Measurements from ENCODE around the gene USP6.
"Not testable (repeated sequence)": the region's sequence is repeated elsewhere in the genome, so short reads cannot be mapped to it uniquely, and the experiment has no call there.

The USP6 gene

DNA sequence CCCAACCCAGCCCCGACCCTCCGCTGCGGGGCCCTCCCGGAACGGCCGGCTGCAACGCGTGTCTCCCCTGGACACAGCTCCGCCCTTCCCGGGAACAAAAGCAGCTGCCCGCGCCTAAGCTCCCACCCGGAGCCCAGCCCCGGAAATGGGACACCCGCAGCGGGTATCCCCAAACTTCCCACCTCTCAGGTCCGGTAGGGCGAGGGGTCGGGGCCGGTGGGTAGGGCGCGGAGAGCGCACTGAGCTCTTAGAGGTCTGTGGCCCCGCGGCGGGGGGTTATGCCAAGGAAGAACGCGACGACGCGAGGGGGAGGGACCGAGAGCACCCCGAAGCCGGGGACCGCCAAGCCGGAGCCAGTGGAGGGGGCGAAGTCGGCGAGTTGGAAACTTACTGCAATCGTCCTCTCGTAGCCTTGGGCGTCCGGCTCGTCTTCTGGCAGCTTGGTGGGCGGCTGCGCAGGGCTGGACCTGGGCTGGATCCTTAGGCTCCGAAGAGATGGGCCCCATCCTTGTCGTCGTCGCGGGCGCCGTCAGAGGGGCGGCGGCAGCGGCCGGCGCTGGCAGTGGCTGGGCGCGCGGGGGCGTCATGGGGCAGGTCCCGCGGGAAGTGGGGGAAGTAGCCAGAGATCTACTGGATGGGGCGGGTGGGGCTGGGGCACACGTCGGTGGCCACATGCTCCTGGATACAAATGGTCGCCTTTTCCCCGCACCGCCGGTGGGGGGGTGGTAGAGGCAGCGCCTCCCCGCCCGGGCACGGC, 6.9 kb downstream of the USP6 start:
- peak in 1 of 2 donors; percentile 14 for DNase-seq (ENCODE audit: low read depth in 2 of 2)
- peak overlapping the region; percentile 30 to 42 for H3K4me3 ChIP-seq (replicated peaks in 1 of 2; ENCODE audit: low read depth in 2 of 2, low read length in 2 of 2)
- TF ChIP-seq, protein P1, sequence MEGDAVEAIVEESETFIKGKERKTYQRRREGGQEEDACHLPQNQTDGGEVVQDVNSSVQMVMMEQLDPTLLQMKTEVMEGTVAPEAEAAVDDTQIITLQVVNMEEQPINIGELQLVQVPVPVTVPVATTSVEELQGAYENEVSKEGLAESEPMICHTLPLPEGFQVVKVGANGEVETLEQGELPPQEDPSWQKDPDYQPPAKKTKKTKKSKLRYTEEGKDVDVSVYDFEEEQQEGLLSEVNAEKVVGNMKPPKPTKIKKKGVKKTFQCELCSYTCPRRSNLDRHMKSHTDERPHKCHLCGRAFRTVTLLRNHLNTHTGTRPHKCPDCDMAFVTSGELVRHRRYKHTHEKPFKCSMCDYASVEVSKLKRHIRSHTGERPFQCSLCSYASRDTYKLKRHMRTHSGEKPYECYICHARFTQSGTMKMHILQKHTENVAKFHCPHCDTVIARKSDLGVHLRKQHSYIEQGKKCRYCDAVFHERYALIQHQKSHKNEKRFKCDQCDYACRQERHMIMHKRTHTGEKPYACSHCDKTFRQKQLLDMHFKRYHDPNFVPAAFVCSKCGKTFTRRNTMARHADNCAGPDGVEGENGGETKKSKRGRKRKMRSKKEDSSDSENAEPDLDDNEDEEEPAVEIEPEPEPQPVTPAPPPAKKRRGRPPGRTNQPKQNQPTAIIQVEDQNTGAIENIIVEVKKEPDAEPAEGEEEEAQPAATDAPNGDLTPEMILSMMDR (IDR thresholded peaks at IDR 0.05; ENCODE audit: low read depth, low read length): no peak

DNA sequence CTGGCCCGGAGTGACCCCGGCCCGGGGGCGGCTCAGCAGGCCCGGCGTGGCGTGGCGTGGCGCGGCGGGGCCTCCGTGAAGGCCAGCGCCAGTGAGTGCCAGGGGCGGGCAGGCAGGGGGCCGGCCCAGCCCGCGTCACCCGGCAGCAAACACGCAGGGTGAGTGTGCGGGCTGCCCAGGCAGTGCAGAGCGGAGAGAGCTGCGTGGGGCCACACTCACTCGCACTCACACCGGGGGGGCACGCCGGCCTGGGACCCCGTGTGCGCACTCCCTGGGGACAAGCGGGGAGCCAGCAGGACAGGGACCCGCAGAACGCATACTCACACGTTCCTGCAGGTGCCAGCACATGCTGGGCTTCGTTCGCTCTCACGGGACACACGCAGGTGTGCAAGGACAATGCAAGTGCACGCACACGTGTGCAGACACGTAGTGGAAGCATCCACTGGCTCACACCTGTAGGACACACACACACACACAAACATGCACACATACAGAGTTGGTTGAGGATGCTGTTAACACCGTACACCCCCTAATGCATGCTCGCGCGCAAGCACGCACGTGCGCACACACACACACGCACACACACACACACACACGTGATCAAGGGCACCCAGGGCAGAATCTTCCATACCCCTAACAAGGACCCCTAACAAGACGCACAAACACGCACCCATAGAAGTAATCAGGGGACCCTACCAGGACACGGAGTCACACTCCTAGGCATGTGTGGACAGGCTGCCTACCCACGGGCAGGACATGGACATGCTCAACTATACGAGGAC, 7.7 kb downstream of the USP6 start:
- DNase-seq (ENCODE audit: low read depth in 2 of 2): no peak
- no peak overlapping the region for H3K4me3 ChIP-seq (replicated peaks in 1 of 2; ENCODE audit: low read depth in 2 of 2, low read length in 2 of 2)
- TF ChIP-seq, protein P1 (IDR thresholded peaks at IDR 0.05; ENCODE audit: low read depth, low read length): no peak

DNA sequence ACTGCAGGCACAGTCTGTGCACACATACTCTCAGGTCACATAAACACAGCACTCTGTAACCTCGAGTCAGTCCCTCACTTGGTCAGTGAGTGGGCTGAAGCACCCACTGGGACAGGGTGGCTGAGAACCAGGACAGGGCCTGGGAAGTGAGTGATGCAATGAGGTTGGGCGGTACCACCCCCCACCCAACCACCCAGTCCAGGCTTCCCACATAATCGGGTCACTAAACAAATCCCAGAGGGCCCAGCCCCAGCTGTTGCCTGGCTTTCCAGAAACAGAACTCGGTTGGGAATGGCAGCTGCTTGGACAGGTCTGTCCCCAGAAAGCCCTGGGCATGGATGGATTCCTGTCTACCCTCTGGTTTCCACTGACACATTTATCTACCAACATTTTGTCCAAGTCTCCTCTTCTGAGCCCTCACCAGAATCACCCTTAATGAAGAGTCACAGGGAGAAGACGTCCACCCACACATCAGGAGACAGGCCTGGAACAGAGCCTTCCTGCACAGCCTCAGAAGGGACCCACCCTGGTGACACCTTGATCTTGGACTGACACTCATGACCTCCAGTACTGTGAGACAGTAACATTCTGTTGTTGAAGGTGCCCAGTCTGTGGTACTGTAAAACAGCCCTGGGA, 8.4 kb downstream of the USP6 start:
- DNase-seq (ENCODE audit: low read depth in 2 of 2); H3K4me3 ChIP-seq (replicated peaks in 1 of 2; ENCODE audit: low read depth in 2 of 2, low read length in 2 of 2): not testable (repeated sequence)

DNA sequence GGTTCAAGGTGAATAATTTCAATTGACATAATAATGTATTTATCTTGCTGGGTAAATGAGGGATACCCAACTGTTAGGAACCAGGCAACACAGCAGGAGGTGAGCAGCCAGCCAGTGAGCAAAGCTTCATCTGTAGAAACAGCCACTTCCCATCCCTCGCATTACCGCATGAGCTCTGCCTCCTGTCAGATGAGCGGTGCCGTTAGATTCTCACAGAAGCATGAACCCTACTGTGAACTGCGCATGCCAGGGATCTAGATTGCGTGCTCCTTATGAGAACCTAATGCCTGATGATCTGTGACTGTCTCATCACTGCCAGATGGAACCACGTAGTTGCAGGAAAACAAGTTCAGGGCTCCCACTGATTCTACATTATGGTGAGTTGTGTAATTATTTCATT, 9.1 kb downstream of the USP6 start:
- not testable (repeated sequence) for H3K4me3 ChIP-seq (replicated peaks in 1 of 2; ENCODE audit: low read depth in 2 of 2, low read length in 2 of 2); DNase-seq (ENCODE audit: low read depth in 2 of 2)

DNA sequence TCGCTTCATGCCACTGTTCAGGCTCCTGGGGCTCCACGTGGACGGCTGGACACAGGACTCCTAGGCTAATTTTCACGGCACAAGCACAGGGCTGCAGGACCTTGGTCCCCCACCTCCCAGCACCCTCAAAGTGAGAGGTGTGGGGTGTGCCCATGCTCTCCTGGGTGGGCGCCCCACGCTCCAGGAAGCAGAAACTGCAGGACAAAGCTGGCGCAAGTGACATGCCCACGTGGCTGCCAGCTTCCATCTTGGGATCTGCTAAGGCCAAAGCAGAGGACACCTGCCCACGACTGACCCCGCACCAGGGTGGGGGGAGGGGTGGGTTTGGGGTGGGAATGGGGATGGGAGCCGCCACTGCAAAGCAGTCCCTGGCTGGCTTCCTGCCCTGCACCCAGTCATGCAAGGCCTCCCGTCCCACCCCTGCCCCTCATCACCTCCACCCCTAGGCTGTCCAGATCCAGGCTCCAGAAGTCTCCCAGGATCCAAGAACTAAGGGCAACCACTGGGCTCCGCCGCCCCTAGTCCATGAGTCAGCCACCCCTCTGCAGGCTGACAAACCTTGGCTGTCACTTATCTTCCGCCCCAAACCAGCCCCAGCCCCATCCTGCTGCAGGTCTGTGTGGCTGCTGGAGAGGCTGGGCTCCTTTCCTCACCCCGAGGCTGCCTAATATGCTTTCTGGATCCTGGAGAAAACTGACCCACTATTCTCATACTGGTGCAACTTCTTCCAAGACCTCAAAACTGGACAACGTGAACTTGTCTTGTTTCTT, 11.1 kb downstream of the USP6 start:
- H3K4me3 ChIP-seq (replicated peaks in 1 of 2; ENCODE audit: low read depth in 2 of 2, low read length in 2 of 2): no peak overlapping the region
- TF ChIP-seq, protein P1 (IDR thresholded peaks at IDR 0.05; ENCODE audit: low read depth, low read length): no peak
- no peak for DNase-seq (ENCODE audit: low read depth in 2 of 2)

DNA sequence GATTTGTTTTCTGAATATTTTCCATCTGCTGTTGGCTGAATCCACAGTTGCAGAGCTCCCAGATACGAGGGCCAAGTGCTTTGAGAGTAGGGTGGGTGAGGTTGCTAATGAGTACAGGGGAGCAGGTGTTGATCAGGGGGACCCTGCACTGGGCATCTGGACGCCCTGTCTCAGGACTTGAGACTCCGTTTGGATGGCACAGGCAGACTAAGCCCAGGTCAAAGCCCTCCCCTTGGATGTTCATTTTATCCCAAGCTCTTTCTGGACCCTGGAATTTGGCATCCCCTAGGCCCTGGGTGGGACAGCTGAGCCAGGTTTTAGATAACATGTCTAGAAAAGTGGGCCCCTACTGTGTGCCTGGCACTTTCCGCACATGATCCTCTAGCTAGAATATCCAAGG, 12.1 kb downstream of the USP6 start:
- no peak overlapping the region for H3K4me3 ChIP-seq (replicated peaks in 1 of 2; ENCODE audit: low read depth in 2 of 2, low read length in 2 of 2)
- TF ChIP-seq, protein P1 (IDR thresholded peaks at IDR 0.05; ENCODE audit: low read depth, low read length): no peak
- DNase-seq (ENCODE audit: low read depth in 2 of 2): no peak

DNA sequence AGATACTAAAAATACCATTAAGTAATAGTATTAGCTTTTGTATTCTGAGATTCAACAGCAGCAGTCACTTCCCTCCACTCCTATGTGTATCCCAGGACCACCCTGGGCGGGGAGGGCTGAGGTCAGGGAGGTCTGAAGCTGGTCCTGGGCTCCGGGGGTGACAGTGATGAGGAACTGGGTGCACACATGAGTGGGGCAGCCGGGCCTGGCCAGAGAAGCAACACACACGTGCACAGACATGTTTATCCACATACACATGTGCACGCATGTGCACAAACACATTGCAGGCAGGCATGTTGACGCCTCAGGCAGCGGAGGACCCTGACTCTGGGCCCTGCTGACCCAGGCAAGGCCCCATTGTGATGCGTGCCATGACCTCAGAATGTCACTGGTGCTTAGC, 12.6 kb downstream of the USP6 start:
- H3K4me3 ChIP-seq (replicated peaks in 1 of 2; ENCODE audit: low read depth in 2 of 2, low read length in 2 of 2); DNase-seq (ENCODE audit: low read depth in 2 of 2): not testable (repeated sequence)

All from cardiac fibroblast (primary cell).